GM12878 (cell line): Measurements from ENCODE around the gene RAB3IL1. TPM values are rescaled to one million over a fixed set of nuclear protein-coding genes. Genes with fewer than 3 reads are reported as not detected.

Source experiments
- ATAC-seq: fragments of 200-7000 bp; cut with Tn5 transposase; 3 replicates; pipeline ENCODE4 v1.9.1; 2020; ENCODE audit warnings: mild to moderate bottlenecking, moderate library complexity
- BruUV-seq: library from RNA; stranded (reverse); fragments of 400-500 nt; replicated peaks from 2 replicates; lab custom pipeline; 2021; lab: Mats Ljungman, UMichigan
- CTCF ChIA-PET: fragments of 300-600 bp; sonication (Branson Sonifier 250); formaldehyde crosslinking; extraction: SDS; loops from one replicate; lab custom pipeline; 2021; ENCODE audit warnings: inconsistent platforms; lab: Yijun Ruan, JAX
- POLR2A ChIA-PET: fragments of 350-600 bp; formaldehyde crosslinking; extraction: SDS; loops from one replicate; lab custom pipeline; 2021; ENCODE audit warnings: inconsistent platforms; lab: Charles Lee
- RAD21 ChIA-PET: fragments of 300-600 bp; sonication (Branson Sonifier 250); formaldehyde crosslinking; loops from one replicate; lab custom pipeline; 2023; ENCODE audit warnings: antibody characterized with exemption; ENCODE audit not compliant: unreplicated experiment; lab: Charles Lee
- SMC1A ChIA-PET: fragments of 300-600 bp; sonication (Branson Sonifier 250); formaldehyde crosslinking; loops from one replicate; lab custom pipeline; 2023; ENCODE audit not compliant: unreplicated experiment, uncharacterized antibody; lab: Charles Lee
- DNase-seq: peaks from one replicate; pipeline ENCODE4 v3.0.0-alpha.2; 2011; ENCODE audit warnings: low read depth, low spot score
- FAIRE-seq: peaks from 3 replicates; lab custom pipeline; 2011; peaks lifted over from hg19 to GRCh38; lab: Jason Lieb, UNC
- H2AFZ ChIP-seq: 2 replicates; pipeline ENCODE4 v1.6.0; 2011; ENCODE audit warnings: low read depth, low read length, control low read depth; ENCODE audit not compliant: control insufficient read depth
- H3K27ac ChIP-seq: 2 replicates; pipeline ENCODE4 v1.5.1; 2011; ENCODE audit warnings: control low read depth; ENCODE audit not compliant: control insufficient read depth, insufficient read depth
- H3K27me3 ChIP-seq, 2 experiments: replicated peaks in 1 of 2; 2 replicates each; pipeline versions ENCODE4 v1.6.0 to v1.6.1; 2011; ENCODE audit warnings: low read length in 1 of 2; ENCODE audit not compliant: control insufficient read depth in 2 of 2, insufficient read depth in 2 of 2
- H3K36me3 ChIP-seq, 2 experiments: 2 replicates each; pipeline ENCODE4 v1.5.1; 2011; ENCODE audit warnings: low read length in 1 of 2; ENCODE audit not compliant: control insufficient read depth in 2 of 2, insufficient read depth in 2 of 2
- H3K4me1 ChIP-seq: 2 replicates; pipeline ENCODE4 v1.6.1; 2011; ENCODE audit warnings: mild to moderate bottlenecking, low read length, moderate library complexity, mixed read lengths; ENCODE audit not compliant: control insufficient read depth, insufficient read depth
- H3K4me2 ChIP-seq: 2 replicates; pipeline ENCODE4 v1.6.0; 2011; ENCODE audit warnings: control low read depth; ENCODE audit not compliant: control insufficient read depth, insufficient read depth
- H3K4me3 ChIP-seq: fragments of 200-600 bp; sonication (generic); 2 replicates; pipeline ENCODE4 v1.5.1; 2016
- H3K79me2 ChIP-seq: 2 replicates; pipeline ENCODE4 v1.6.0; 2011; ENCODE audit warnings: low read length; ENCODE audit not compliant: control insufficient read depth, insufficient read depth
- H3K9ac ChIP-seq: 2 replicates; pipeline ENCODE4 v1.8.0; 2011; ENCODE audit warnings: low read length, control low read depth, mixed read lengths; ENCODE audit not compliant: control insufficient read depth, insufficient read depth
- H3K9me3 ChIP-seq: replicated peaks from 3 replicates; pipeline ENCODE4 v1.5.1; 2011; ENCODE audit warnings: mild to moderate bottlenecking, low read length; ENCODE audit not compliant: control insufficient read depth, insufficient read depth
- H4K20me1 ChIP-seq: 2 replicates; pipeline ENCODE4 v1.6.0; 2011; ENCODE audit not compliant: control insufficient read depth, insufficient read depth
- CBX5 ChIP-seq: sonication (generic); IDR thresholded peaks from 2 replicates; pipeline ENCODE4 v1.6.1; 2016; ENCODE audit warnings: low read depth, moderate library complexity, mild to moderate bottlenecking, inconsistent platforms
- CHD4 ChIP-seq: fragments of 200-600 bp; sonication (generic); IDR thresholded peaks from 2 replicates; pipeline ENCODE4 v1.6.1; 2016; ENCODE audit warnings: mild to moderate bottlenecking
- CREB1 ChIP-seq: IDR thresholded peaks from 2 replicates; pipeline ENCODE4 v1.6.1; 2012; ENCODE audit warnings: low read depth, mild to moderate bottlenecking, inconsistent platforms
- JUND ChIP-seq: IDR thresholded peaks from 2 replicates; pipeline ENCODE4 v1.6.1; 2012; ENCODE audit warnings: low read depth, mild to moderate bottlenecking, low read length, improper control_type of control experiment, moderate library complexity
- PML ChIP-seq: IDR thresholded peaks from 2 replicates; pipeline ENCODE4 v1.6.1; 2012; ENCODE audit warnings: low read length, inconsistent platforms
- WGBS: methylation state at CpG from one replicate; pipeline ENCODE4 v1.1.6; 2016; ENCODE audit warnings: low lambda C conversion rate; ENCODE audit not compliant: insufficient replicate concordance, insufficient coverage; ENCODE audit errors: missing lambda C conversion rate; 5-methylcytosine and 5-hydroxymethylcytosine counted together
- in situ Hi-C: fragments of 300-500 bp; cut with MboI; formaldehyde crosslinking; loops from 9 replicates; pipeline ENCODE4 v1.14.3; 2018; ENCODE audit warnings: mixed read lengths
- intact Hi-C: fragments of 100-400 bp; cut with micrococcal nuclease; formaldehyde crosslinking; loops from one replicate; pipeline ENCODE4 v1.14.2; 2022; ENCODE audit not compliant: unreplicated experiment
- polyA plus RNA-seq, 11 experiments: library from polyadenylated mRNA; depleted of rRNA in 4 of 11; unstranded in 6 of 11; stranded (reverse) in 5 of 11; fragments of >200 nt; fragmentation: Nextera tagmentation in 4 of 11; fragmentation: Illumina TruSeq in 1 of 11; extraction: Ambion mirVana in 4 of 11; extraction: Trizol in 1 of 11; gene quantifications; 1 replicate in 1 of 11; 2 replicates in 10 of 11; pipeline versions ENCODE4 v1.2.1 to v1.2.3, GENCODE V29; 2011 to 2016; ENCODE audit warnings: inconsistent platforms in 2 of 11, missing spikeins in 2 of 11, low read depth in 1 of 11
- total RNA-seq, 4 experiments: library from RNA; depleted of rRNA in 3 of 4; stranded (reverse); fragments of >200 nt in 3 of 4; fragmentation: Illumina TruSeq in 1 of 4; extraction: Trizol in 1 of 4; gene quantifications; 2 replicates each; pipeline versions ENCODE4 v1.2.1 to v1.2.3, GENCODE V29; 2013 to 2021

The RAB3IL1 gene
- total and polyA plus RNA-seq, 10 of the 15 experiments (the other 5 are each of a cell fraction or from before 2014, with no cell fraction given): 0.04 TPM; not detected in 9

DNA sequence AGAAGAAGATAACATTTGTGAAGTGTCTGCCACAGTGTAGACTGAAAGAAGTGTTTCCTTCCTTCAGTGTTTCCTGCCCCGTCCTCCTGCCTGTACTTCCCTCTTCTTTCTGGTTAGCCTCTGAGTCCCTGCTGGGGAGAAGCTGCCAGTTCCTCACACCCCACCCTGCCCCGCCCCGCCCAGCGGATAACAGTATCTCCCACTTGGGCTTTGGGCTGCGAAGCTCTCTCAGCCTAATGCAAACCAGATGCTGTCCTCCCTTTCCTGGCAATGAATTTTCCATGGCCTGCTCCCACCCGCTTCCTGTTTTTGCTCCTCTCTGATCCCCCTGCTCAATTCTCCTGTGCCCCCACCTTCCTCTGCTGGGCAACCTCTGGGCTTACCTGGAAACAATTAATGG lies 5.2 kb upstream of the RAB3IL1 start:
- H4K20me1 ChIP-seq: no peaks in the 10 kb centered on the region; the same call in 1 of the 2 replicates
- BruUV-seq: no TSS peak
- ChIA-PET RAD21 (no interaction called here), POLR2A (no interaction called here), SMC1A (no interaction called here), CTCF (no interaction called here)
- H3K36me3 ChIP-seq: no peaks in the 10 kb centered on the region
- peaks cover 2 to 6% of the 10 kb centered on the region in 2 experiments; a peak in 3 of 4 replicates for H3K27me3 ChIP-seq
- no peak overlapping the region for H3K27ac ChIP-seq
- H3K4me3 ChIP-seq: no peak overlapping the region
- H2AFZ ChIP-seq: no peak overlapping the region
- ATAC-seq: no peak
- no peak overlapping the region for H3K4me2 ChIP-seq
- in situ Hi-C loops: no loop called here
- H3K9ac ChIP-seq: no peak overlapping the region
- no peaks in the 10 kb centered on the region for H3K4me1 ChIP-seq
- H3K79me2 ChIP-seq: no peaks in the 10 kb centered on the region
- no peaks in the 10 kb centered on the region for H3K9me3 ChIP-seq
- no peak for FAIRE-seq
- no peak for DNase-seq
- intact Hi-C loops: no loop called here
- WGBS: 31% methylated on average over 3 of the region's 6 CpGs
- no peak for TF ChIP-seq CREB1
- TF ChIP-seq, all 136 proteins: peak for 0

DNA sequence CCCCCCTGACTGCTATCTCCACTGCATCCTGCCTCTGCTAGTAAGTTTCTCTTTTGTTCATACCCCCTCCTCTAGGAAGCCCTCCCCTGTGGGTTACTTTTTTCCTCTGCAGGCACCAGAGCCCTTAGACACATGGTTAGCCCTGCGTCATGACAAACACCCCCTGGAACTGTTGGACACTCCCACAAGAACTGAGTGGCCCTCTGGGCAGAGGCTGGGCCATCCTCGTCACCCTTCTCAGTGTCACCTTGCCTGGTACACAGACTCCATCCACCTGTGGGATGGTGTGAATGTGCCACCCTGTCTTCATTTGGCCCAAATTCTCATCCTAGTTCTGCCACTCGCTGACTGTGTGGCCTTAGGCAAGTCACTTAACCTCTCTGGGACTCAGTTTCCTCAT lies 4.1 kb upstream of the RAB3IL1 start:
- ChIA-PET RAD21 (no interaction called here), SMC1A (no interaction called here), POLR2A (no interaction called here), CTCF (no interaction called here)
- H3K4me2 ChIP-seq: no peak overlapping the region
- intact Hi-C loops (no loop called here), in situ Hi-C loops (no loop called here)
- H3K79me2 ChIP-seq: no peaks in the 10 kb centered on the region
- ATAC-seq (no peak), DNase-seq (no peak), FAIRE-seq (no peak)
- no peak overlapping the region for H3K9ac ChIP-seq
- H3K27ac ChIP-seq: no peak overlapping the region
- H3K36me3 ChIP-seq: no peaks in the 10 kb centered on the region
- no peak overlapping the region for H3K4me3 ChIP-seq
- no peaks in the 10 kb centered on the region for H3K9me3 ChIP-seq
- no peaks in the 10 kb centered on the region for H3K4me1 ChIP-seq
- BruUV-seq: no TSS peak
- peaks cover 4 to 7% of the 10 kb centered on the region in 2 experiments; a peak in 3 of 4 replicates for H3K27me3 ChIP-seq
- no peak overlapping the region for H2AFZ ChIP-seq
- 5% methylated on average over 3 of the region's 3 CpGs for WGBS
- no peaks in the 10 kb centered on the region; the same call in 1 of the 2 replicates for H4K20me1 ChIP-seq
- no peak for TF ChIP-seq CBX5
- TF ChIP-seq JUND: no peak
- TF ChIP-seq PML: no peak
- no peak for TF ChIP-seq CHD4
